Caco-2 (cell line): Measurements from ENCODE around the gene KRT81. TPM values are rescaled to one million over a fixed set of nuclear protein-coding genes. Genes with fewer than 3 reads are reported as not detected.

Experiments
- BruUV-seq: library from RNA; stranded (reverse); fragments of 400-500 nt; replicated peaks from 2 replicates; lab custom pipeline; 2021; lab: Mats Ljungman, UMichigan
- CTCF ChIA-PET: fragments of 300-600 bp; sonication (Branson Sonifier 250); formaldehyde crosslinking; loops from one replicate; lab custom pipeline; 2022; ENCODE audit warnings: antibody characterized with exemption; lab: Charles Lee
- POLR2A ChIA-PET: fragments of 300-600 bp; sonication (Branson Sonifier 250); formaldehyde crosslinking; loops from one replicate; lab custom pipeline; 2022; ENCODE audit warnings: antibody characterized with exemption; lab: Charles Lee
- DNase-seq, 2 experiments: peaks; one replicate each; pipeline versions ENCODE4 v3.0.0 to v3.0.0-alpha.2; 2020 to 2022
- H3K27me3 ChIP-seq: replicated peaks from 2 replicates; pipeline ENCODE4 v1.6.0; 2011; ENCODE audit warnings: low read length; ENCODE audit not compliant: control insufficient read depth, insufficient read depth
- H3K36me3 ChIP-seq: 2 replicates; pipeline ENCODE4 v1.5.1; 2011; ENCODE audit warnings: low read length; ENCODE audit not compliant: control insufficient read depth, insufficient read depth
- H3K4me1 ChIP-seq: fragments of 250-450 bp; sonication (Bioruptor Pico); 2 replicates; pipeline ENCODE4 v1.5.1; 2020; ENCODE audit warnings: mild to moderate bottlenecking
- H3K4me3 ChIP-seq: 2 replicates; pipeline ENCODE4 v1.5.1; 2011; ENCODE audit warnings: low read depth, mild to moderate bottlenecking, control low read depth, low read length
- H3K9me3 ChIP-seq: fragments of 250-450 bp; sonication (Bioruptor Pico); 2 replicates; pipeline ENCODE4 v1.5.1; 2020; ENCODE audit warnings: mild to moderate bottlenecking, moderate library complexity
- H3K27ac Mint-ChIP-seq: one replicate; pipeline ENCODE4 v1.8.0; 2022; ENCODE audit warnings: mixed read lengths; ENCODE audit not compliant: unreplicated experiment
- H3K27me3 Mint-ChIP-seq: one replicate; pipeline ENCODE4 v1.8.0; 2022; ENCODE audit warnings: mixed read lengths; ENCODE audit not compliant: insufficient read depth, unreplicated experiment
- H3K36me3 Mint-ChIP-seq: one replicate; pipeline ENCODE4 v1.8.0; 2022; ENCODE audit warnings: mild to moderate bottlenecking, mixed read lengths; ENCODE audit not compliant: insufficient read depth, unreplicated experiment
- H3K4me1 Mint-ChIP-seq: one replicate; pipeline ENCODE4 v1.8.0; 2022; ENCODE audit warnings: low read depth, mixed read lengths; ENCODE audit not compliant: unreplicated experiment
- H3K4me3 Mint-ChIP-seq: one replicate; pipeline ENCODE4 v1.8.0; 2022; ENCODE audit warnings: mild to moderate bottlenecking, moderate library complexity, mixed read lengths; ENCODE audit not compliant: unreplicated experiment
- H3K9me3 Mint-ChIP-seq: one replicate; pipeline ENCODE4 v1.8.0; 2022; ENCODE audit warnings: mixed read lengths; ENCODE audit not compliant: unreplicated experiment
- intact Hi-C: fragments of 100-400 bp; cut with micrococcal nuclease; formaldehyde crosslinking; loops from one replicate; pipeline ENCODE4 v1.10.0; 2022; ENCODE audit not compliant: unreplicated experiment
- total RNA-seq: library from RNA; stranded (reverse); gene quantifications from 2 replicates; pipeline ENCODE4 v1.2.3, GENCODE V29; 2022
- TF ChIP-seq, protein P1 (sequence below), 2 experiments: fragments of 200-600 bp in 1 of 2; IDR thresholded peaks; 1 replicate in 1 of 2; 2 replicates in 1 of 2; pipeline versions ENCODE4 v1.5.1 to v1.8.0; 2011 to 2022; ENCODE audit warnings: antibody characterized with exemption in 1 of 2, control low read depth in 1 of 2, inconsistent platforms in 1 of 2, low read depth in 1 of 2, low read length in 1 of 2, mild to moderate bottlenecking in 1 of 2, moderate library complexity in 1 of 2; ENCODE audit not compliant: insufficient read depth in 1 of 2, severe bottlenecking in 1 of 2, unreplicated experiment in 1 of 2

KRT81 gene
- total RNA-seq, 1 experiment from 2014 or later = 0.45 TPM

DNA sequence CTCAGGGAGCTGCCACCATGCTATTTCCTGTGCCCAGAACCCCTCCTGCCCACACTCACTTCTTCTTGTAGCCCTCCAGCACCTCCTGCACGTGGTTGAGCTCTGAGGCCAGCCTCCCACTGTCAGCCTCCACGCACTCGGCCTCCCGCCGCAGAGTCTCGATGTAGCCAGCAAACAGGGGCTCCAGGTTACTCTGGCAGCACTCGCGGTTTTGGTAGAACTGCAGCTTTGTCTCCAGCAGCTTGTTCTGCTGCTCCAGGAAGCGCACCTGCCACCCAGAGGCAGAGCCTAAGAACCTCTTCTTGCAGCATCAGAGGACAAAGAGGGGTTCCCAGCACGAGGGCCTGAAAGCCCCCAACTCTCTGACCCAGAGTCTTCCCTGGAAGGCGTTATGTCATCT, 27.8 kb upstream of the KRT81 start:
- CTCF ChIA-PET = interaction anchor here (1.0 to 2.6 kb wide), 8 partner anchors 8 to 162 kb away, joined by 3 to 11 read pairs (median 5); no protein-coding TSS in a partner anchor

DNA sequence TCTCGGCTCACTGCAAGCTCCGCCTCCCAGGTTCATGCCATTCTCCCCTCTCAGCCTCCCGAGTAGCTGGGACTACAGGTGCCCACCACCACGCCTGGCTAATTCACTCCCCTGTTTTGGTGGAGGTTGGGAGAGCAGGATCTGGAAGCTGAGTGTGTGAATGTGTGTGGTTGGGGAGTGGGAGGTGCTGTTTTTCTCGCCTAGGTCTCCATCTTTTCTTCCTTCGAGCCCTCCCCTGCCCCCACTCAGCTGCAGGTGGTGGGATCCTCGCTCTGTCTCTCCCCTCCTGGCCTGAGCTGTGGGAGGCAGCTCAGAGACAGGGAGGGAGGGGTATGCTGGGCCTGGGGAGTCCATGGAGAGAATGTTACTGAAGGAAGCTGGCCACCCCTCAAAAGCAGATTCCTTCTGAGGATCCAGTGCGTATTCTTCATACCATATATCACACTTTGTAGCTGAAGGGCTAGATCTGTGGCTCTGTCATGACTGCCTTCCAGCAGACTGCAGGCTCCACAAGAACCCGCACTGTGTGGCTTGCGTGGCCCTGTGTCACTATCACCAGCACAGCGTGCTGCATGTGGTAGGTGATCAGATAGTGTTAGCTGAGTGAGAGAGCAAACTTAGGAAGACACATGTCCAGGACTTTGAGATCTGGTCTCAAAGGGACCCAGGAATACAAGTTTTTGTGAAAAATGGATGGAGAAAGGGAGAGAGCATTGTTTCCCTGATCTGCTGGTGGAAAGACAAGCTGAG, 27.1 kb upstream of the KRT81 start:
- DNase-seq = no peak
- CTCF ChIA-PET = interaction anchor here (1.0 to 2.6 kb wide), 7 partner anchors 9 to 161 kb away, joined by 3 to 11 read pairs (median 5); no protein-coding TSS in a partner anchor
- intact Hi-C loops = no loop called here
- TF ChIP-seq, protein P1, sequence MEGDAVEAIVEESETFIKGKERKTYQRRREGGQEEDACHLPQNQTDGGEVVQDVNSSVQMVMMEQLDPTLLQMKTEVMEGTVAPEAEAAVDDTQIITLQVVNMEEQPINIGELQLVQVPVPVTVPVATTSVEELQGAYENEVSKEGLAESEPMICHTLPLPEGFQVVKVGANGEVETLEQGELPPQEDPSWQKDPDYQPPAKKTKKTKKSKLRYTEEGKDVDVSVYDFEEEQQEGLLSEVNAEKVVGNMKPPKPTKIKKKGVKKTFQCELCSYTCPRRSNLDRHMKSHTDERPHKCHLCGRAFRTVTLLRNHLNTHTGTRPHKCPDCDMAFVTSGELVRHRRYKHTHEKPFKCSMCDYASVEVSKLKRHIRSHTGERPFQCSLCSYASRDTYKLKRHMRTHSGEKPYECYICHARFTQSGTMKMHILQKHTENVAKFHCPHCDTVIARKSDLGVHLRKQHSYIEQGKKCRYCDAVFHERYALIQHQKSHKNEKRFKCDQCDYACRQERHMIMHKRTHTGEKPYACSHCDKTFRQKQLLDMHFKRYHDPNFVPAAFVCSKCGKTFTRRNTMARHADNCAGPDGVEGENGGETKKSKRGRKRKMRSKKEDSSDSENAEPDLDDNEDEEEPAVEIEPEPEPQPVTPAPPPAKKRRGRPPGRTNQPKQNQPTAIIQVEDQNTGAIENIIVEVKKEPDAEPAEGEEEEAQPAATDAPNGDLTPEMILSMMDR (IDR thresholded peaks at IDR 0.05; ENCODE audit: insufficient read depth in 1 of 2, low read depth in 1 of 2, low read length in 1 of 2, severe bottlenecking in 1 of 2, unreplicated experiment in 1 of 2) = no peak
- H3K4me3 ChIP-seq = no peak overlapping the region
- BruUV-seq = no TSS peak
- no peak overlapping the region for H3K4me3 Mint-ChIP-seq
- H3K36me3 ChIP-seq = no peaks in the 10 kb centered on the region
- H3K4me1 Mint-ChIP-seq = peaks cover 6% of the 10 kb centered on the region
- H3K27ac Mint-ChIP-seq = no peak overlapping the region
- no peaks in the 10 kb centered on the region for H3K36me3 Mint-ChIP-seq
- peaks cover 2% of the 10 kb centered on the region for H3K27me3 Mint-ChIP-seq
- H3K27me3 ChIP-seq = no peaks in the 10 kb centered on the region
- POLR2A ChIA-PET = no interaction called here
- no peaks in the 10 kb centered on the region for H3K9me3 ChIP-seq
- H3K4me1 ChIP-seq = no peaks in the 10 kb centered on the region
- H3K9me3 Mint-ChIP-seq = no peaks in the 10 kb centered on the region

More for the DNA sequence above, 27.8 kb upstream of the KRT81 start:
- no peaks in the 10 kb centered on the region for H3K9me3 ChIP-seq
- H3K4me1 ChIP-seq = no peaks in the 10 kb centered on the region
- no peaks in the 10 kb centered on the region for H3K36me3 Mint-ChIP-seq
- peak in 1 of 2 experiments; percentile 35 for DNase-seq
- H3K27me3 Mint-ChIP-seq = peaks cover 2% of the 10 kb centered on the region
- intact Hi-C loops = no loop called here
- no TSS peak for BruUV-seq
- TF ChIP-seq, protein P1 (IDR thresholded peaks at IDR 0.05; ENCODE audit: insufficient read depth in 1 of 2, low read depth in 1 of 2, low read length in 1 of 2, severe bottlenecking in 1 of 2, unreplicated experiment in 1 of 2) = peak; percentile 22 to 35
- no peak overlapping the region for H3K27ac Mint-ChIP-seq
- H3K36me3 ChIP-seq = no peaks in the 10 kb centered on the region
- H3K27me3 ChIP-seq = no peaks in the 10 kb centered on the region; the same call in 1 of the 2 replicates
- H3K4me3 ChIP-seq = no peak overlapping the region
- no peak overlapping the region for H3K4me3 Mint-ChIP-seq
- H3K4me1 Mint-ChIP-seq = peaks cover 6% of the 10 kb centered on the region
- POLR2A ChIA-PET = no interaction called here
- H3K9me3 Mint-ChIP-seq = no peaks in the 10 kb centered on the region

DNA sequence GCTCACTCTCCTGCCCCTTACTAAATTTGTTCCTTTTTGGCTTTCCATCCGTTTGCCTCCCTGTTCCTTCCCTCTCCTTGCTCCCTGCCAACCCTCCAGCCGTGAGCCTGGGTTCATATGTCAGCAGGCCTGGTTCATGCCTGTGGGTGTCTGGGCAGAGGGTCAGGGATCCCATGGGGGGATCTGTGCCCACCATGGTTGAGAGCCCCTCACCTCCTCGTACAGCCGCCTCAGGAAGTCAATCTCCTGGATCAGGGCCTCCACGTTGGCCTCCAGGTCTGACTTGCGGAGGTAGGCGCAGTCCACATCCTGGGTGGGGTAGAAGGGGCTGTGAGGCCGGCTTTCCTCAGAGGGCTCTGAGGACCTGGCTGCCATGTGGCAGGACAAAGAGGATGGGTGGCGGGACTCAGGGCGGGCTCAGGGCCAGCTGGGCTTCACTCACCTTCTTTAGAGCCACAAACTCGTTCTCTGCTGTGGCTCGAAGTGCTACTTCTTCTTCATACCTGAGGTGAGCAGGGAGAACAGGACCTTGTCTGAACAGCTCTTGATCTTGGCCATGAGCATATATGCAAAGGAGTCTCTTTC, 26.2 kb upstream of the KRT81 start:
- H3K27me3 Mint-ChIP-seq = peaks cover 2% of the 10 kb centered on the region
- Histone ChIP-seq H3K9me3 (no peaks in the 10 kb centered on the region), H3K4me3 (no peak overlapping the region), H3K4me1 (no peaks in the 10 kb centered on the region), H3K36me3 (no peaks in the 10 kb centered on the region), H3K27me3 (no peaks in the 10 kb centered on the region)
- TF ChIP-seq, protein P1 (IDR thresholded peaks at IDR 0.05; ENCODE audit: insufficient read depth in 1 of 2, low read depth in 1 of 2, low read length in 1 of 2, severe bottlenecking in 1 of 2, unreplicated experiment in 1 of 2) = no peak
- no TSS peak for BruUV-seq
- intact Hi-C loops = no loop called here
- no peak for DNase-seq
- CTCF ChIA-PET = no interaction called here
- peaks cover 9% of the 10 kb centered on the region for H3K4me1 Mint-ChIP-seq
- POLR2A ChIA-PET = no interaction called here
- H3K9me3 Mint-ChIP-seq = no peaks in the 10 kb centered on the region
- H3K27ac Mint-ChIP-seq = no peak overlapping the region
- no peak overlapping the region for H3K4me3 Mint-ChIP-seq
- H3K36me3 Mint-ChIP-seq = no peaks in the 10 kb centered on the region
